Measurements from ENCODE around the gene NKX2-1. TPM values are rescaled to one million over a fixed set of nuclear protein-coding genes. Genes with fewer than 3 reads are reported as not detected.
"Not testable (repeated sequence)": the region's sequence is repeated elsewhere in the genome, so short reads cannot be mapped to it uniquely, and the experiment has no call there.

The NKX2-1 gene
- total RNA-seq, 2 donors from 2014 or later = not detected

- H3K36me3 ChIP-seq = no peaks in the 10 kb centered on the region
- ATAC-seq (ENCODE audit: insufficient number of reproducible peaks, low FRiP score, low read depth) (no peak), DNase-seq (ENCODE audit: low spot score) (no peak)
- H3K4me3 ChIP-seq = no peak overlapping the region
- no peaks in the 10 kb centered on the region for H3K9me3 ChIP-seq
- H3K27me3 ChIP-seq (replicated peaks; ENCODE audit: insufficient read depth) = no peaks in the 10 kb centered on the region
- no peak overlapping the region for H3K27ac ChIP-seq
- no peaks in the 10 kb centered on the region for H3K4me1 ChIP-seq (ENCODE audit: control insufficient read depth in 1 of 2, low read depth in 2 of 2)
- no peak for TF ChIP-seq CTCF (IDR thresholded peaks at IDR 0.05)
Observed at GRCh38 chr14:36478782-36479181, 41.2 kb downstream of the NKX2-1 start.

GRCh38 chr14:36477266-36477665, 42.8 kb downstream of the NKX2-1 start:
- ATAC-seq (ENCODE audit: insufficient number of reproducible peaks, low FRiP score, low read depth) = no peak

GRCh38 chr14:36476061-36476460, 44.0 kb downstream of the NKX2-1 start:
- not testable (repeated sequence) for H3K4me1 ChIP-seq (ENCODE audit: control insufficient read depth in 1 of 2, low read depth in 2 of 2); H3K36me3 ChIP-seq; ATAC-seq (ENCODE audit: insufficient number of reproducible peaks, low FRiP score, low read depth); H3K27me3 ChIP-seq (replicated peaks; ENCODE audit: insufficient read depth); DNase-seq (ENCODE audit: low spot score); H3K4me3 ChIP-seq; H3K27ac ChIP-seq; H3K9me3 ChIP-seq

More at GRCh38 chr14:36477266-36477665, 42.8 kb downstream of the NKX2-1 start:
- no peak for DNase-seq (ENCODE audit: low spot score)
- H3K27me3 ChIP-seq (replicated peaks; ENCODE audit: insufficient read depth) = no peaks in the 10 kb centered on the region
- no peak overlapping the region for H3K27ac ChIP-seq
- no peak for TF ChIP-seq CTCF (IDR thresholded peaks at IDR 0.05)
- H3K4me3 ChIP-seq = no peak overlapping the region
- H3K36me3 ChIP-seq = no peaks in the 10 kb centered on the region
- no peaks in the 10 kb centered on the region for H3K9me3 ChIP-seq
- H3K4me1 ChIP-seq (ENCODE audit: control insufficient read depth in 1 of 2, low read depth in 2 of 2) = no peaks in the 10 kb centered on the region

GRCh38 chr14:36474593-36474992, 45.4 kb downstream of the NKX2-1 start:
- no peaks in the 10 kb centered on the region for H3K9me3 ChIP-seq
- H3K27me3 ChIP-seq (replicated peaks; ENCODE audit: insufficient read depth) = no peaks in the 10 kb centered on the region
- ATAC-seq (ENCODE audit: insufficient number of reproducible peaks, low FRiP score, low read depth) = no peak
- no peaks in the 10 kb centered on the region for H3K4me1 ChIP-seq (ENCODE audit: control insufficient read depth in 1 of 2, low read depth in 2 of 2)
- H3K4me3 ChIP-seq = no peak overlapping the region
- DNase-seq (ENCODE audit: low spot score) = no peak
- TF ChIP-seq CTCF (IDR thresholded peaks at IDR 0.05) = no peak
- no peak overlapping the region for H3K27ac ChIP-seq
- no peaks in the 10 kb centered on the region for H3K36me3 ChIP-seq

GRCh38 chr14:36471431-36471830, 48.6 kb downstream of the NKX2-1 start:
- H3K4me3 ChIP-seq = no peak overlapping the region
- no peak for ATAC-seq (ENCODE audit: insufficient number of reproducible peaks, low FRiP score, low read depth)
- H3K4me1 ChIP-seq (ENCODE audit: control insufficient read depth in 1 of 2, low read depth in 2 of 2) = no peaks in the 10 kb centered on the region
- DNase-seq (ENCODE audit: low spot score) = no peak
- H3K36me3 ChIP-seq = no peaks in the 10 kb centered on the region
- TF ChIP-seq CTCF (IDR thresholded peaks at IDR 0.05) = no peak
- no peaks in the 10 kb centered on the region for H3K27me3 ChIP-seq (replicated peaks; ENCODE audit: insufficient read depth)
- no peaks in the 10 kb centered on the region for H3K9me3 ChIP-seq
- H3K27ac ChIP-seq = no peak overlapping the region

- Histone ChIP-seq H3K4me1 (ENCODE audit: control insufficient read depth in 1 of 2, low read depth in 2 of 2) (no peaks in the 10 kb centered on the region), H3K27me3 (replicated peaks; ENCODE audit: insufficient read depth) (no peaks in the 10 kb centered on the region), H3K36me3 (no peaks in the 10 kb centered on the region), H3K27ac (no peak overlapping the region), H3K4me3 (no peak overlapping the region), H3K9me3 (no peaks in the 10 kb centered on the region)
- ATAC-seq (ENCODE audit: insufficient number of reproducible peaks, low FRiP score, low read depth) (no peak), DNase-seq (ENCODE audit: low spot score) (no peak)
- TF ChIP-seq CTCF (IDR thresholded peaks at IDR 0.05) = no peak
Observed at GRCh38 chr14:36467332-36467731, 52.7 kb downstream of the NKX2-1 start.

All from thoracic aorta (tissue), 2 donors.